Fibroblast of lung (primary cell): ENCODE data around the gene KIRREL2. TPM values are rescaled to one million over a fixed set of nuclear protein-coding genes. Genes with fewer than 3 reads are reported as not detected.

Source experiments
- DNase-seq, 2 donors: peaks; one replicate each; pipeline versions ENCODE4 v3.0.0 to v3.0.0-alpha.2; 2010; ENCODE audit warnings: low read depth in 2 of 2
- H2AFZ ChIP-seq: 2 replicates; pipeline ENCODE4 v1.5.1; 2012; ENCODE audit warnings: low read length, control low read depth, inconsistent platforms
- H3K27ac ChIP-seq: 2 replicates; pipeline ENCODE4 v1.5.1; 2011; ENCODE audit warnings: low read length, control low read depth; ENCODE audit not compliant: insufficient read depth
- H3K27me3 ChIP-seq: 2 replicates; pipeline ENCODE4 v1.5.1; 2011; ENCODE audit warnings: mild to moderate bottlenecking, low read length; ENCODE audit not compliant: control insufficient read depth, insufficient read depth
- H3K36me3 ChIP-seq: 2 replicates; pipeline ENCODE4 v1.5.1; 2011; ENCODE audit warnings: low read length; ENCODE audit not compliant: control insufficient read depth, insufficient read depth
- H3K4me1 ChIP-seq: 2 replicates; pipeline ENCODE4 v1.5.1; 2011; ENCODE audit warnings: low read length; ENCODE audit not compliant: control insufficient read depth, insufficient read depth; ENCODE audit errors: extremely low read depth
- H3K4me2 ChIP-seq: 2 replicates; pipeline ENCODE4 v1.5.1; 2011; ENCODE audit warnings: low read length, control low read depth; ENCODE audit not compliant: insufficient read depth; ENCODE audit errors: extremely low read depth
- H3K4me3 ChIP-seq, 4 experiments: fragments of 200-600 bp in 1 of 4; sonication (generic) in 1 of 4; replicated peaks in 1 of 4; 2 replicates each; pipeline ENCODE4 v1.5.1; 2011 to 2016; ENCODE audit warnings: low read length in 4 of 4, low read depth in 3 of 4, mild to moderate bottlenecking in 3 of 4, control low read depth in 2 of 4, inconsistent platforms in 1 of 4, mixed read lengths in 1 of 4; ENCODE audit not compliant: insufficient read depth in 1 of 4; ENCODE audit errors: control extremely low read depth in 1 of 4
- H3K79me2 ChIP-seq: 2 replicates; pipeline ENCODE4 v1.5.1; 2012; ENCODE audit warnings: mild to moderate bottlenecking, low read length, inconsistent platforms; ENCODE audit not compliant: control insufficient read depth, insufficient read depth
- H3K9ac ChIP-seq: 2 replicates; pipeline ENCODE4 v1.5.1; 2011; ENCODE audit warnings: mild to moderate bottlenecking, low read length, control low read depth; ENCODE audit not compliant: insufficient read depth
- H3K9me3 ChIP-seq: 2 replicates; pipeline ENCODE4 v1.5.1; 2012; ENCODE audit warnings: low read depth, low read length; ENCODE audit not compliant: control insufficient read depth, insufficient read depth
- H4K20me1 ChIP-seq: 2 replicates; pipeline ENCODE4 v1.5.1; 2011; ENCODE audit warnings: low read length; ENCODE audit not compliant: control insufficient read depth, insufficient read depth; ENCODE audit errors: extremely low read depth
- EZH2 ChIP-seq: IDR thresholded peaks from 2 replicates; pipeline ENCODE4 v1.5.1; 2012; ENCODE audit warnings: low read length, control low read depth, mild to moderate bottlenecking; ENCODE audit errors: missing control alignments
- polyA plus RNA-seq, 2 donors: library from polyadenylated mRNA; depleted of rRNA in 1 of 2; stranded (reverse) in 1 of 2; unstranded in 1 of 2; fragments of >200 nt; gene quantifications; 2 replicates each; pipeline ENCODE4 v1.2.1, GENCODE V29; 2011 to 2012; ENCODE audit warnings: missing spikeins in 1 of 2
- total RNA-seq: library from RNA; depleted of rRNA; stranded (reverse); fragments of >200 nt; gene quantifications from 2 replicates; pipeline ENCODE4 v1.2.1, GENCODE V29; 2014
- TF ChIP-seq, protein P1 (sequence below), 2 donors: IDR thresholded peaks in 1 of 2; conservative IDR thresholded peaks in 1 of 2; 1 replicate in 1 of 2; 2 replicates in 1 of 2; pipeline ENCODE4 v1.5.1; 2011 to 2012; ENCODE audit warnings: low read length in 2 of 2, control low read depth in 1 of 2, inconsistent platforms in 1 of 2, low read depth in 1 of 2, mild to moderate bottlenecking in 1 of 2

KIRREL2 gene
- total and polyA plus RNA-seq, 2 donors (not counting 1 experiment from before 2014, with no cell fraction given) = under 0.01 TPM; not detected in 1

GRCh38 chr19:35816846-35817245 lies 39.9 kb upstream of the KIRREL2 start:
- Histone ChIP-seq H3K36me3 (no peaks in the 10 kb centered on the region), H2AFZ (no peak overlapping the region), H3K9me3 (no peaks in the 10 kb centered on the region), H3K79me2 (no peaks in the 10 kb centered on the region), H3K9ac (no peak overlapping the region), H3K4me3 (no peak overlapping the region), H3K4me2 (no peak overlapping the region), H4K20me1 (no peaks in the 10 kb centered on the region), H3K4me1 (no peaks in the 10 kb centered on the region), H3K27me3 (no peaks in the 10 kb centered on the region), H3K27ac (no peak overlapping the region)
- no peak for DNase-seq
- TF ChIP-seq, protein P1, sequence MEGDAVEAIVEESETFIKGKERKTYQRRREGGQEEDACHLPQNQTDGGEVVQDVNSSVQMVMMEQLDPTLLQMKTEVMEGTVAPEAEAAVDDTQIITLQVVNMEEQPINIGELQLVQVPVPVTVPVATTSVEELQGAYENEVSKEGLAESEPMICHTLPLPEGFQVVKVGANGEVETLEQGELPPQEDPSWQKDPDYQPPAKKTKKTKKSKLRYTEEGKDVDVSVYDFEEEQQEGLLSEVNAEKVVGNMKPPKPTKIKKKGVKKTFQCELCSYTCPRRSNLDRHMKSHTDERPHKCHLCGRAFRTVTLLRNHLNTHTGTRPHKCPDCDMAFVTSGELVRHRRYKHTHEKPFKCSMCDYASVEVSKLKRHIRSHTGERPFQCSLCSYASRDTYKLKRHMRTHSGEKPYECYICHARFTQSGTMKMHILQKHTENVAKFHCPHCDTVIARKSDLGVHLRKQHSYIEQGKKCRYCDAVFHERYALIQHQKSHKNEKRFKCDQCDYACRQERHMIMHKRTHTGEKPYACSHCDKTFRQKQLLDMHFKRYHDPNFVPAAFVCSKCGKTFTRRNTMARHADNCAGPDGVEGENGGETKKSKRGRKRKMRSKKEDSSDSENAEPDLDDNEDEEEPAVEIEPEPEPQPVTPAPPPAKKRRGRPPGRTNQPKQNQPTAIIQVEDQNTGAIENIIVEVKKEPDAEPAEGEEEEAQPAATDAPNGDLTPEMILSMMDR (conservative IDR thresholded peaks at IDR 0.05 in 1 of 2, IDR thresholded peaks at IDR 0.05 in 1 of 2; ENCODE audit: low read depth in 1 of 2, low read length in 2 of 2) = no peak
- no peak for TF ChIP-seq EZH2

DNA sequence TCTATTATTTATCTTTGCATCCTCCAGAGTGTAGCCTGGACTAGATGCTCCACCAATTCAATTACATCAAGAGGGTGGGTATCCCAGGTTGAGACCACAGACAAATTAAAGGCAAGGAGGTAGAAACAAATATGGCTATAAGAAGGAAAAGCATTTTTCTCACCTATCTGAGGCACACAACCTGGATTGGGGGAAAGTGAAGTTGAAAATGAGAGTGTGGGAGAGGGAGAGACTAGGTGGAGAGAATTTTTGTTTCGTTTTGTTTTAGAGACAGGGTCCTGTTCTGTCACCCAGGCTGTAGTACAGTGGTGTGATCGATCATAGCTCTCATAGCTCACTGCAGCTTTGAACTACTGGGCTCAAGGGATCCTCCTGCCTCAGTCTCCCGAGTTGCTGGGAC lies 38.3 kb upstream of the KIRREL2 start:
- H2AFZ ChIP-seq = no peak overlapping the region
- H3K27me3 ChIP-seq = no peaks in the 10 kb centered on the region
- H3K27ac ChIP-seq = no peak overlapping the region
- H3K4me2 ChIP-seq = no peak overlapping the region
- H3K79me2 ChIP-seq = no peaks in the 10 kb centered on the region
- H4K20me1 ChIP-seq = no peaks in the 10 kb centered on the region
- H3K9ac ChIP-seq = no peak overlapping the region
- H3K4me3 ChIP-seq = no peak overlapping the region
- TF ChIP-seq EZH2 = no peak
- TF ChIP-seq, protein P1 (conservative IDR thresholded peaks at IDR 0.05 in 1 of 2, IDR thresholded peaks at IDR 0.05 in 1 of 2; ENCODE audit: low read depth in 1 of 2, low read length in 2 of 2) = no peak
- no peaks in the 10 kb centered on the region for H3K4me1 ChIP-seq
- no peaks in the 10 kb centered on the region for H3K36me3 ChIP-seq
- DNase-seq = no peak
- no peaks in the 10 kb centered on the region for H3K9me3 ChIP-seq

GRCh38 chr19:35822579-35822978 lies 34.1 kb upstream of the KIRREL2 start:
- no peak overlapping the region for H3K4me2 ChIP-seq
- TF ChIP-seq, protein P1 (conservative IDR thresholded peaks at IDR 0.05 in 1 of 2, IDR thresholded peaks at IDR 0.05 in 1 of 2; ENCODE audit: low read depth in 1 of 2, low read length in 2 of 2) = no peak
- TF ChIP-seq EZH2 = no peak
- H3K9ac ChIP-seq = no peak overlapping the region
- H3K27ac ChIP-seq = no peak overlapping the region
- no peaks in the 10 kb centered on the region for H3K4me1 ChIP-seq
- no peaks in the 10 kb centered on the region for H3K27me3 ChIP-seq
- H3K36me3 ChIP-seq = no peaks in the 10 kb centered on the region
- no peaks in the 10 kb centered on the region for H4K20me1 ChIP-seq
- H2AFZ ChIP-seq = no peak overlapping the region
- no peaks in the 10 kb centered on the region for H3K9me3 ChIP-seq
- H3K79me2 ChIP-seq = no peaks in the 10 kb centered on the region
- no peak for DNase-seq
- no peak overlapping the region for H3K4me3 ChIP-seq
